Left renal cortex interstitium (tissue), 4 donors: ENCODE measurements around the gene C15orf62. TPM values are rescaled to one million over a fixed set of nuclear protein-coding genes. Genes with fewer than 3 reads are reported as not detected.
A peak's percentile ranks its signal among the peaks of the same experiment; 100 is the strongest.

Experiments used
- DNase-seq, 4 donors: peaks; one replicate each; pipeline ENCODE4 v3.0.0-alpha.2; 2013; ENCODE audit warnings: low read depth in 4 of 4, low spot score in 2 of 4, missing footprints in 1 of 4
- polyA plus RNA-seq, 4 donors: library from polyadenylated mRNA; unstranded; fragments of 120-200 nt; gene quantifications; one replicate each; pipeline ENCODE4 v1.2.1, GENCODE V29; 2013; ENCODE audit not compliant: insufficient read length in 4 of 4

The C15orf62 gene
- polyA plus RNA-seq, 4 donors: 1.6 to 4.9 (median 3.2) TPM

GRCh38 chr15:40807888-40808461 is 38.2 kb downstream of the C15orf62 start:
- DNase-seq: peak in 1 of 4 donors; percentile 44

- DNase-seq: no peak
Measured at GRCh38 chr15:40808861-40809450, 39.2 kb downstream of the C15orf62 start.

GRCh38 chr15:40812721-40813425 is 43.1 kb downstream of the C15orf62 start:
- no peak for DNase-seq

- DNase-seq: no peak
Measured at GRCh38 chr15:40815042-40815698, 45.4 kb downstream of the C15orf62 start.

GRCh38 chr15:40819048-40819447 is 49.3 kb downstream of the C15orf62 start:
- no peak for DNase-seq

GRCh38 chr15:40821195-40821594 is 51.4 kb downstream of the C15orf62 start:
- DNase-seq: no peak

Other genes with a start within 250 kb of the C15orf62 start
- gene CCDC32, start 204.9 kb upstream of the C15orf62 start, polyA plus RNA-seq: 10 to 100 TPM; 22.4 to 28.8 (median 25.7) TPM
- 10 to 100 TPM in 3 of 4 donors, 1 to 10 TPM in 1; 9.8 to 14.3 (median 11.8) TPM for gene RPUSD2, start 200.7 kb upstream of the C15orf62 start, polyA plus RNA-seq
- gene KNL1, start 175.7 kb upstream of the C15orf62 start, polyA plus RNA-seq: 10 to 100 TPM; 14.6 to 28.5 (median 20.8) TPM
- gene RAD51, start 74.8 kb upstream of the C15orf62 start, polyA plus RNA-seq: 10 to 100 TPM; 12.5 to 14.0 (median 13.2) TPM
- 10 to 100 TPM; 35.7 to 45.7 (median 43.2) TPM for gene RMDN3, start 14.7 kb upstream of the C15orf62 start, polyA plus RNA-seq
- 10 to 100 TPM; 41.0 to 51.6 (median 47.2) TPM for gene GCHFR, start 5.9 kb upstream of the C15orf62 start, polyA plus RNA-seq
- gene ZFYVE19, start 37.1 kb downstream of the C15orf62 start, polyA plus RNA-seq: 10 to 100 TPM; 24.9 to 34.9 (median 28.5) TPM
- gene DNAJC17, start 37.5 kb downstream of the C15orf62 start, polyA plus RNA-seq: 10 to 100 TPM; 38.0 to 45.4 (median 41.7) TPM
- under 1 TPM; 0.48 to 0.99 (median 0.70) TPM for gene PPP1R14D, start 58.7 kb downstream of the C15orf62 start, polyA plus RNA-seq
- 10 to 100 TPM; 62.6 to 78.0 (median 69.5) TPM for gene SPINT1, start 74.1 kb downstream of the C15orf62 start, polyA plus RNA-seq
- gene RHOV, start 104.3 kb downstream of the C15orf62 start, polyA plus RNA-seq: 1 to 10 TPM; 1.6 to 2.3 (median 1.8) TPM
- gene VPS18, start 124.5 kb downstream of the C15orf62 start, polyA plus RNA-seq: 10 to 100 TPM; 16.8 to 19.9 (median 18.7) TPM
- gene DLL4, start 159.4 kb downstream of the C15orf62 start, polyA plus RNA-seq: 1 to 10 TPM; 6.9 to 8.4 (median 8.0) TPM
- gene CHAC1, start 183.5 kb downstream of the C15orf62 start, polyA plus RNA-seq: 1 to 10 TPM; 3.1 to 4.9 (median 3.8) TPM